ENCODE results near the gene JMJD1C. TPM values are rescaled to one million over a fixed set of nuclear protein-coding genes. Genes with fewer than 3 reads are reported as not detected.
"Not testable (repeated sequence)": the region's sequence is repeated elsewhere in the genome, so short reads cannot be mapped to it uniquely, and the experiment has no call there.

Gene JMJD1C
- total and polyA plus RNA-seq, 10 of the 15 experiments (the other 5 are each of a cell fraction or from before 2014, with no cell fraction given), result 31.2 to 83.3 (median 49.5) TPM

- TF ChIP-seq GABPA (IDR thresholded peaks at IDR 0.05; ENCODE audit: low read depth), result no peak
Observed at GRCh38 chr10:63343476-63343875, 122.3 kb downstream of the JMJD1C start (continued).

- H3K27me3 ChIP-seq (replicated peaks in 1 of 2; ENCODE audit: control insufficient read depth in 2 of 2, insufficient read depth in 2 of 2, low read length in 1 of 2); intact Hi-C loops (cut with micrococcal nuclease; ENCODE audit: unreplicated experiment); ATAC-seq; H3K79me2 ChIP-seq (ENCODE audit: control insufficient read depth, insufficient read depth, low read length); RAD21 ChIA-PET (ENCODE audit: unreplicated experiment); H3K4me1 ChIP-seq (ENCODE audit: control insufficient read depth, insufficient read depth, low read length); H3K9me3 ChIP-seq (replicated peaks; ENCODE audit: control insufficient read depth, insufficient read depth, low read length); H3K4me3 ChIP-seq; H3K27ac ChIP-seq (ENCODE audit: control insufficient read depth, insufficient read depth); in situ Hi-C loops (cut with MboI); FAIRE-seq; DNase-seq (ENCODE audit: low read depth, low spot score); H3K9ac ChIP-seq (ENCODE audit: control insufficient read depth, insufficient read depth, low read length); BruUV-seq (replicated peaks); POLR2A ChIA-PET; H3K4me2 ChIP-seq (ENCODE audit: control insufficient read depth, insufficient read depth); H4K20me1 ChIP-seq (ENCODE audit: control insufficient read depth, insufficient read depth); H2AFZ ChIP-seq (ENCODE audit: control insufficient read depth, low read depth, low read length); H3K36me3 ChIP-seq (ENCODE audit: control insufficient read depth in 2 of 2, insufficient read depth in 2 of 2, low read length in 1 of 2): not testable (repeated sequence)
- WGBS (ENCODE audit: insufficient coverage, insufficient replicate concordance, low lambda C conversion rate, missing lambda C conversion rate), result over 99% methylated on average over 7 of the region's 7 CpGs
- SMC1A ChIA-PET (ENCODE audit: uncharacterized antibody, unreplicated experiment), result interaction anchor here (1.1 to 1.2 kb wide), 3 partner anchors 16 to 64 kb away, joined by 3 read pairs; no protein-coding TSS in a partner anchor
- CTCF ChIA-PET, result interaction anchor here (0.9 to 1.8 kb wide), 3 partner anchors 12 to 290 kb away, joined by 3 to 5 read pairs (median 3); no protein-coding TSS in a partner anchor
Observed at GRCh38 chr10:63339640-63340039, 126.1 kb downstream of the JMJD1C start.

- ChIA-PET RAD21 (ENCODE audit: unreplicated experiment) (interaction anchor here (0.6 to 2.5 kb wide), 3 partner anchors 170 to 383 kb away, joined by 3 to 6 read pairs (median 3); no protein-coding TSS in a partner anchor), SMC1A (ENCODE audit: uncharacterized antibody, unreplicated experiment) (interaction anchor here (0.7 to 1.4 kb wide), 3 partner anchors 13 to 70 kb away, joined by 3 read pairs; no protein-coding TSS in a partner anchor), POLR2A (interaction anchor here (0.6 kb wide), 1 partner anchor 111 kb away, joined by 7 read pairs; no protein-coding TSS in a partner anchor), CTCF (interaction anchor here (0.6 to 1.1 kb wide), 4 partner anchors 9 to 140 kb away, joined by 3 to 6 read pairs (median 4); no protein-coding TSS in a partner anchor)
- H2AFZ ChIP-seq (ENCODE audit: control insufficient read depth, low read depth, low read length), result no peak overlapping the region
- DNase-seq (ENCODE audit: low read depth, low spot score), result no peak
- WGBS (ENCODE audit: insufficient coverage, insufficient replicate concordance, low lambda C conversion rate, missing lambda C conversion rate), result 96% methylated on average over 3 of the region's 4 CpGs
- H3K36me3 ChIP-seq (ENCODE audit: control insufficient read depth in 2 of 2, insufficient read depth in 2 of 2, low read length in 1 of 2), result no peaks in the 10 kb centered on the region; a peak in 1 of 4 replicates
- no peak overlapping the region for H3K27ac ChIP-seq (ENCODE audit: control insufficient read depth, insufficient read depth)
- ATAC-seq, result no peak
- in situ Hi-C loops (cut with MboI) (no loop called here), intact Hi-C loops (cut with micrococcal nuclease; ENCODE audit: unreplicated experiment) (no loop called here)
- no peak overlapping the region for H3K4me2 ChIP-seq (ENCODE audit: control insufficient read depth, insufficient read depth)
- BruUV-seq (replicated peaks), result no TSS peak
- no peaks in the 10 kb centered on the region for H3K4me1 ChIP-seq (ENCODE audit: control insufficient read depth, insufficient read depth, low read length)
- no peaks in the 10 kb centered on the region for H3K79me2 ChIP-seq (ENCODE audit: control insufficient read depth, insufficient read depth, low read length)
- no peaks in the 10 kb centered on the region for H3K27me3 ChIP-seq (replicated peaks in 1 of 2; ENCODE audit: control insufficient read depth in 2 of 2, insufficient read depth in 2 of 2, low read length in 1 of 2)
- no peak for FAIRE-seq
- H3K4me3 ChIP-seq, result no peak overlapping the region
- no peak overlapping the region for H3K9ac ChIP-seq (ENCODE audit: control insufficient read depth, insufficient read depth, low read length)
- H3K9me3 ChIP-seq (replicated peaks; ENCODE audit: control insufficient read depth, insufficient read depth, low read length), result no peaks in the 10 kb centered on the region
- no peaks in the 10 kb centered on the region for H4K20me1 ChIP-seq (ENCODE audit: control insufficient read depth, insufficient read depth)
- TF ChIP-seq GABPA (IDR thresholded peaks at IDR 0.05; ENCODE audit: low read depth) (no peak), SMC3 (IDR thresholded peaks at IDR 0.05; ENCODE audit: borderline replicate concordance, low read length) (no peak), ZBTB11 (CRISPR knock-in tag; IDR thresholded peaks at IDR 0.05) (no peak), SREBF2 (IDR thresholded peaks at IDR 0.05; ENCODE audit: low read length) (no peak), CREM (IDR thresholded peaks at IDR 0.05; ENCODE audit: low read depth) (no peak), TCF12 (IDR thresholded peaks at IDR 0.05; ENCODE audit: low read depth, low read length) (no peak), ATF3 (IDR thresholded peaks at IDR 0.05; ENCODE audit: borderline replicate concordance, extremely low read depth, low read depth, low read length) (no peak), SMARCA5 (IDR thresholded peaks at IDR 0.05) (no peak), MTA2 (IDR thresholded peaks at IDR 0.05; ENCODE audit: low read depth) (no peak)
Observed at GRCh38 chr10:63337455-63338251, 128.1 kb downstream of the JMJD1C start.

All from GM12878 (cell line).